Measurements from ENCODE around the gene RBFOX1.

DNA sequence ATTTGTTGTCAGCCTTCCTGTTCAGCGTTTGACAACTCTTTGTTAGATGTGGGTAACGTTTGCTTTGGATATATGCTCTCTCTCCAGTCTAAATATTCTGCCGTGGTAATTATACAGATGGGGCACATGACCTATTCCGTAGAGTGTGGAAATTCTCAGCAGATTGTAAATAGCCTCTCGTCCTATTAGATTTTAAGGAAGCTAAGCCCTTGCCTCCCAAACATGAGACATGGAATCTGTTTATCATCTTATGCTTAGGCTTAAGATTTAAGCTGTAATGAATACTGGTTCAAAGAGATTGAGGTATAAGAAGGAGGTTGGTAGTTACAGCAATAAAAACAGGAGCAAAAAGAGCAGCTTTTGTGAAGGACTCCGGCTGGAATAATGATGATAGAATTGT is 87.4 kb downstream of the RBFOX1 start:
- TF ChIP-seq, protein P1, sequence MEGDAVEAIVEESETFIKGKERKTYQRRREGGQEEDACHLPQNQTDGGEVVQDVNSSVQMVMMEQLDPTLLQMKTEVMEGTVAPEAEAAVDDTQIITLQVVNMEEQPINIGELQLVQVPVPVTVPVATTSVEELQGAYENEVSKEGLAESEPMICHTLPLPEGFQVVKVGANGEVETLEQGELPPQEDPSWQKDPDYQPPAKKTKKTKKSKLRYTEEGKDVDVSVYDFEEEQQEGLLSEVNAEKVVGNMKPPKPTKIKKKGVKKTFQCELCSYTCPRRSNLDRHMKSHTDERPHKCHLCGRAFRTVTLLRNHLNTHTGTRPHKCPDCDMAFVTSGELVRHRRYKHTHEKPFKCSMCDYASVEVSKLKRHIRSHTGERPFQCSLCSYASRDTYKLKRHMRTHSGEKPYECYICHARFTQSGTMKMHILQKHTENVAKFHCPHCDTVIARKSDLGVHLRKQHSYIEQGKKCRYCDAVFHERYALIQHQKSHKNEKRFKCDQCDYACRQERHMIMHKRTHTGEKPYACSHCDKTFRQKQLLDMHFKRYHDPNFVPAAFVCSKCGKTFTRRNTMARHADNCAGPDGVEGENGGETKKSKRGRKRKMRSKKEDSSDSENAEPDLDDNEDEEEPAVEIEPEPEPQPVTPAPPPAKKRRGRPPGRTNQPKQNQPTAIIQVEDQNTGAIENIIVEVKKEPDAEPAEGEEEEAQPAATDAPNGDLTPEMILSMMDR (IDR thresholded peaks at IDR 0.05): no peak
- TF ChIP-seq POLR2A (IDR thresholded peaks at IDR 0.05): no peak

All from ovary (tissue), 3 donors.